ENCODE results near the gene PCDH12.
"Not testable (repeated sequence)": the region's sequence is repeated elsewhere in the genome, so short reads cannot be mapped to it uniquely, and the experiment has no call there.

Gene PCDH12

DNA sequence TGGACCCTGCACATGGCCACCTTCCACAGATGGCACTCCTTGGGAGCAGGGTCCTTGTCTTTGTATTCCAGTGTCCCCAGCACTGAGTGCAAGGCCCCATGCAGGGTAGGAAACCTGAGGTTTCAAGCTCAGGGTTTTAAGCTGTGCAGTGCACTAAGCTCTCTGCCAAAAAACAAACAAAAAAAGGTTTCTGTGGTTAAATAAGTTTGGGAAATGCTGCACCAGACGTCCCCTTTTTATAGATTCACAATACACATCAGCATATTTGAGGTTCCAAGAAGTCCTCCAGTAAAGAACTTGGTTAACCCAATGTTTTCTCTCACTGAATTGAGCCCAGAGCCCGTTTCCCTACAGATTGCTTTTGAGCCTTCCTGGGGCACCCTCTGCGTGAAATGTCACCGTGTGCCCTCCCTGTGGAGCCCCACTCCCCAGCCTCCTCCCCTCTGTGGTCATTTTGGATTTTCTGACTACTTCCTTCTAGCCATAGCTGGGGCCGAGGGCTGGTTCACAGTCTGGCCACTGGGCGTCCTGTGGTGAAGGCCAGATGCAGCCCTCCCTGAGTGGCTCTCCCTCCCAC is 17.2 kb downstream of the PCDH12 start:
- no peak for DNase-seq (ENCODE audit: low read depth in 2 of 2)

DNA sequence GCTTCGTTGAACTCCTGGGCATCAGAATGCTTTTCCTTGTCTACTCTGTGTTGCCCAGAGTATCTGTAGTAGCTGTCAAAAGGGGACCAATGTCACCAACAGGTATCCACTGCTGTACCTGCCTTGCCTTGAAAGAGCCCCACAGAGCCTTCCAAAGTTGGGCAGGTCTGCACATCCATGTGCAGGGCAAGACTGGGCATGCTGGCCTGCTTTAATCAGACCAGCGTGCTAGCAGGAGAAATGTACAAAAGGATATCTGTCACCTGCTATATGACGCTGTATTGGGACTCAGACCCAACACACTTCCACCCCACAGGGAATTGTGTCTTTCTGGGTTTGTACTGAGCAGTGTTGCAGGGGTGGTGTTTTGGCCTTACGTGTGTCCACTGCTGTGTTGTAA is 22.5 kb downstream of the PCDH12 start:
- DNase-seq (ENCODE audit: low read depth in 2 of 2) = no peak

DNA sequence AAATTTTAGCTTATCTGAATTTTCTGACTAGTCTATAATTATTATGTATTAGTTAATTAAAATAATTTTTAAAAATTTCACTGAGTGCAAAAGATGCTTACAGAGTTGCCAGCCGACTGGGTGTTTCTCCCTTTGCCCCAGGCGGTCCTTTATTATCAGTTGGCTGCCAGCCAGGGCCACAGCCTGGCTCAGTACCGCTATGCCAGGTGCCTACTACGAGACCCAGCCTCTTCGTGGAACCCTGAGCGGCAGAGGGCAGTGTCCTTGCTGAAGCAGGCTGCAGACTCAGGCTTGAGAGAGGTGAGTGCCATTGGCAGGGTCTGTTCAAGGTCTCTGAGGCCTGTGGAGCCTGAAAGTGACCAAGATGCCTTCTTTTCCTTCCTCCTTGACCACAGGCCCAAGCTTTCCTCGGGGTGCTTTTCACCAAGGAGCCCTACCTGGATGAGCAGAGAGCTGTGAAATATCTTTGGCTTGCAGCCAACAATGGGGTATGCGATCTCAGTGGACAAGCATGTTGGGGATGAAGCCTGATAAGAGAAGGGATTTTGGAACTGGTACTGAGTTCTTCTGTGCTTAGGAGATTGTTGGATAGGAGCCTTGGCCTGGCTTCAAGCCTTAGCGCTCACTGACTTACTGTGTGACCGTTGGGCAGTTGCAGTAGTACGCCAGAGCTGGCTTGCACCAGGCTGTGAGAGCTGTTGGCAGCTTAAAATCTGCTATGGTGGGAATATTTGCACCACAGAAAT is 23.7 kb downstream of the PCDH12 start:
- no peak for DNase-seq (ENCODE audit: low read depth in 2 of 2)

DNA sequence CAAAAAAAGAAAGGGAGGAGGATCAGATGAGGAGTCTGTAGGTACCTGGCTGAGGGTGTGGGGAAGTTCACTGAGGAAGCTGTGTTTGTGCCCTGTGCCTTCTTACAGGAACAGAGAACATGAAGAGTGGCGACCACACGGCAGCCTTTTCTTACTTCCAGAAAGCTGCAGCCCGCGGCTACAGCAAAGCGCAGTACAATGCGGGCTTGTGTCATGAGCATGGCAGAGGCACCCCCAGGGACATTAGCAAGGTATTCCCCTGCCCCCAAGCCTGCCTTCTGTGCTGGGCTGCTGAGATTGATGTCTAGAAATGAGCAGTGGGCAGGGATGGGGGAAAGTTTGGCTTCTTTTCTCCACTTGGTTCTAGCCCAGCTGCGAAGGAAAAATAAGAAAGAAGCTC is 24.9 kb downstream of the PCDH12 start:
- DNase-seq (ENCODE audit: low read depth in 2 of 2) = no peak

DNA sequence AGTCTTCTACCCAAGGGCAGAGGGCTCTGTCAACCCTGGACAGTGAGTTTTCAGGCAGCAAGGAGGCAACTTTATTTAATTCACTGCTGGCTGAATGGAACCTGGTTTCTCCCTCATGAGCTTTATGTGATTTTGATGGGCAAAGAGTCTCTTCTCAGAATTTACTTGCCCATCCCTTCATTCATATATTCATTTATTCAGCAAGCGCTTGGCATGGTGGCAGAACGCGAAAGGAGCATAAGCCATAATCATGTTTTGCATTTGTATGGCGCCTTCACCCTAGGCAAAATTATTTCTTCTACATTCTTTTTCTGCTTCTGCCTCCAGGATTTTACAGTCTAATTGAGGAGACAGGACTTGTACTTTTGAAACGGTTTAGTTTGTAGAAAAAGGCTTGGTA is 26.3 kb downstream of the PCDH12 start:
- no peak for DNase-seq (ENCODE audit: low read depth in 2 of 2)

DNA sequence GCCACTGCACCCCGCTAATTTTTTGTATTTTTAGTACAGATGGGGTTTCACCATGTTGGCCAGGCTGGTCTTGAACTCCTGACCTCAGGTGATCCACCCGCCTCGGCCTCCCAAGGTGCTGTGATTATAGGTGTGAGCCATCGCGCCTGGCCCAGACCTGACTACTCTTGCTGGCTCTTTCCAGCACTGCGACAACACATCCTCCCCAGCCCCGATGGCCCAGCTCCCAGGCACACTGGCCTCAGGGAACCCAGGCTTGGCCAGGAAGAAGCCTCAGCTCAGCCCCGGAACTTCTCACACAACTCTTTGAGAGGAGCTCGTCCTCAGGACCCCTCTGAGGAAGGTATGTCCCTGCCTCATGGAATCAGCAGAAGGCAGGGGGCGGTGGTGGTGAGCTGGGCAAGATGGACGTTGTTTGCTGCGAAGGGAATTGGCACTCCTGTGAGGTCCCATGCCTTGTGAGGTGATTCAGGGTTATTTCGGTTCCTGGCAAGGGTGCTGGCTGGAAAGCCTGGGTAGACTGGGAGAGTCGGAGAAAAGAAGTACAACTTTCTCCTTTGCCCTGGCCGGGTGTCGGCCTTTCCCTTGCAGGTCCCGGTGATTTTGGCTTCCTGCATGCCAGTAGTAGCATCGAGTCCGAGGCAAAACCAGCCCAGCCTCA is 28.5 kb downstream of the PCDH12 start:
- no peak for DNase-seq (ENCODE audit: low read depth in 2 of 2)

DNA sequence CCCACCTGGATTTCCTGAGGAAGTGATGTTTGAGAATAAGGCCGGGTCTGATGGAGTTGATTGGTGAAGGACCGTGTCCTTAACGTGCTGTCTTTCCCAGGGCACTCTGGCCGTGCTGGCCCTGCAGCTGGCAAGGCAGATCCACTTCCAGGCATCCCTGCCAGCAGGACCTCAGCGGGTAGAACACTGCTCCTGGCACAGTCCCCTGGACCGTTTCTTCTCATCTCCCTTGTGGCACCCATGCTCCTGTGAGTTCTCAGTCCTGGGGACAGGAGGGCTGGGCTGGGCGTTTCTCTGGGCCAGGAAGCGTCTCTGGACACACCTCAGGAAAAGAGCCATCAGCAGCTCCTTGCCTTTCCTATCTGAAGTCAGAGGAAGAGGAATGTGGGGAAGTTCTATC is 30.0 kb downstream of the PCDH12 start:
- DNase-seq (ENCODE audit: low read depth in 2 of 2) = no peak

DNA sequence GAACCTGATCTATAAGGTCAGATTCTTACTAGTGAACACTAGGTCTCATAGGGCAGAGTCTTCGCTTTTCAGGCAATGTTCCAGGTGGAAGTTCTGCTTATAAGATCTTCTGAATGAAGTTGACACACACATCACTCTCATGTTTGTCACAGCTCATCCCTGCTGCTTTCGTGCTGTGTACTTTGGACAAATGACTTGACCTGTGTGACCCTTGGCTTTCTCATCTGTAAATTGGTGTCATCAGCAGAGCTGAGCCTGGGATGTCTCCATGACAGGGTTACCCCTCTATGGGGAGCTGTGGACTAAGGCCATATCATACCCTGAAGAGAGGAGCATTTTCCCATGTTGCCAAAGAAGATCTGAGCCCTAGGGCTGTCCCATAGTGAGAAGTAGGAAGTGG is 31.6 kb downstream of the PCDH12 start:
- DNase-seq (ENCODE audit: low read depth in 2 of 2) = no peak

DNA sequence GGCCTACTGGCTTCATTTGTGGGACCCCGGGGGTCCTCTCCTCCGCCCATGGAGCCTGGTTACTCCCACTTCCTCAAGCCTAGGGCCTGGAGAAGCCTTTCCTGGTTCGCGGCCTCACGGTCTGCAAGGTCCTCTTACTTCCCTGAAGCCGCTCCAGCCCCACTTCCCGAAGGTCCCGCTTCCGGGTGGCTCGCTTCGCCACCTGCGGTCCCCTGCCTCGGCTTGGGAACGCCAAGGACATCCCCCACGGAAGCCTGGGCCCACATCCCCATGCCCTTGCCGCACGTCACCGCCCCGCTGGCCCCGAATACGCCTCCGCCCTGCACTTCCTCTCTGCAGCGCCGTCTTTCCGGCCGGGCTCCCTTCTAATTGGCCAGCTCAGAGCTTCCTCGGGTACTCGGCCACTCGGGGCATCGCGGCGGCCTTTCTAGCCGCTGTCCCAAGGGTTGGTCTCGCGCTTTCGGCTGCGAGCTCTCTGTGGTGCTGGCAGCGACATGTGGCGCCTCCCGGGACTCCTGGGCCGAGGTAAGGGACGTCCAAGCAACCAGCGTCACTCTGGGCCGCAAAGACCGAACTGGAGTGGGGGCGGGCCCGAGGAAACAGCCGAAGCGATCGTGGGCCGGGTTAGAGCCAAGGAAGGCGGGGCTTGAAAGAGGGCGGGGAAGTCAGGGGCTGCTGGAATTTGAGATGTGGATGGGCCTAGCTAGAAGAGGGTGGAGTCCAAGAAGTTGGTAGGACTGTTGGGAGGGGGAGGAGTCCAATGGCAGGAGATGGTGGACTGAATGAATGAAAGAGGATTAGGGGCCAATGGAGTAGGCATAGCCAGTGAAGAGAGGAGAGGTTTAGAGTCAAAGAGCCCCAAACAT is 34.3 kb downstream of the PCDH12 start, which contains the start of gene DELE1:
TSS of gene DELE1 (plus strand) at position 424 of the 866 bp plus-strand sequence. CDS start at position 495, 71 bp downstream.
- DNase-seq (ENCODE audit: low read depth in 2 of 2) = peak; percentile 67 to 96

DNA sequence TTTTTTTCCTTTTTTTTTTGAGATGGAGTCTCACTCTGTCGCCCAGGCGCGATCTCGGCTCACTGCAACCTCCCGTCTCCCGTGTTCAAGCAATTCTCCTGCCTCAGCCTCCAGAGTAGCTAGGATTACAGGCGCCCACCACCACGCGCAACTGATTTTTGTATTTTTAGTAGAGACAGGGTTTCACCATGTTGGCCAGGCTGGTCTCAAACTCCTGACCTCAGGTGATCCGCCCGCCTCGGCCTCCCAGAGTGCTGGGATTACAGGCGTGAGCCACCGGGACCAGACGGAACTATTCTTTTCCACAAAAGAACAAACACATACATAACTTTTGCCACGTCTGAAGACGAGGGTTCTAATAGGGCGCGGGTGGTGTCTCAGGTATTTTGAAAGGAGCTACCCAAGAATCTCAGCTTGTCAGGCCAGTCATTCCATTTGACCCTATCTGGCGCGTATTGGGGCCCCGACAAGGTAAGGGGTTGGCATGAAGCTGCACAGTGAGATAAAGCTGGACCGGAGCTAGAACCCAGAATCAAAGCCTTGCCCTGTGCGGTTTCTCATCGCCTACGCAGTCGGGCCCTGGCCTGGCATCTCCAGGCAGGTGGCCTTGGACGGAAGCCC is 35.1 kb downstream of the PCDH12 start:
- DNase-seq (ENCODE audit: low read depth in 2 of 2) = not testable (repeated sequence)

DNA sequence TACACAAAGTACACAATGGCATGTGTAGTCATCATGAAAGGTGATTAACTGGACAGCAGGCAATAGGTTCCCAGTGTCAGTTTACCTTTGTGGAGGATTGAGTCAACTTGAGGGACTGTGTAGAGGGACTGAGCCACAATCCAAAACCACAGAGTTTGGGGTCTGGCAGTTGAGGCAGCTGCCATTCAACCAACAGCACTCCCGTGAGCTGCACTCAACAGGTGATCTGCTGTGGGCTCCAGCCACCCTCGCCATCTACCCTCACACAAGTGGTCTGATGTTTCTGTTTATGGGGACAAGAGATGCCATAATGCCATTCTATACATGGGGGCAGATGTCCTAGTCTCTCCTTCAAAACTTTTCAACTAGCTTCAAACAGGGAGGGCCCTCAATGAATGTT is 37.2 kb downstream of the PCDH12 start:
- DNase-seq (ENCODE audit: low read depth in 2 of 2) = no peak

DNA sequence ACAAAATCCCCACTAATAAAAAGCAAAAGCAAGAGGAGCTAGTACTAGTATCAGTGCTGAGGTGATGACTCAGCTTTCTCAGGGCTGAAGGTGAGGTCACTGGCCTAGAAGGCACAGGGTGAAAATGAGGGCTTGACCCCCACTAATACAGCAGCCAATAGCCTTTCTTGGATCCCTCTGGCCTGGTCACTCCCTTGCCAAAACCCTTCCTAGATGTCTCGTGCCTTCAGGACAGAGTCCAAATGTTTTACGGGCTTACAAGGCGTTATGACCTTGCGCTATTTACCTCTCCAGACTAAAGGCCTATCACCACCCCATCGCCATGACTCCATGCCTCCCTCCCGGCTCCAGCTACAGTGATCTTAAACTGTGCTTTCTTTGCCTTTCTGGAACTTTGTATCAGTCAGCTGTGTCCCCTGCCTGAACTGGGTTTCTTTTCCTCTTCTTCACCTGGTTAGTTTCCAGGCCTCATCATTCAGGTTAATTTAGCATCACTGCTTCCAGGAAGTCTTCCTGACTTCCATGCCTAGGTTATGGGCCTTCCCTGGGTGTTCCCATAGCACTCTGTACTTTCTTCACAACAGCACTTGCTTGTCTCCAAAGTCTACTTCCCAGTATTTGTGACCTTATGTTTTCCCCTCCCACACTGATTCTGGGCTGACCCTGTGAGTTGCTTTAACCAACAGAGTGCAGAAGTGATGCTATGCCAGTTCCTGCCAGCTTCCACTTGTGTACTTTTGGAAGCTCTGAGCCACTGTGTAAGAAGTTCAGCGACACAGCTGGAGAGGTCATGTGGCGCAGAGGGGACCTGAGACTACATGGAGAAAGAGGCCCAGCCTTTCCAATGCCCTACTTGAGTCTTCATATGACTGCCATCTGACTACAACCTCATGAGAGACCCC is 38.5 kb downstream of the PCDH12 start:
- DNase-seq (ENCODE audit: low read depth in 2 of 2) = no peak

DNA sequence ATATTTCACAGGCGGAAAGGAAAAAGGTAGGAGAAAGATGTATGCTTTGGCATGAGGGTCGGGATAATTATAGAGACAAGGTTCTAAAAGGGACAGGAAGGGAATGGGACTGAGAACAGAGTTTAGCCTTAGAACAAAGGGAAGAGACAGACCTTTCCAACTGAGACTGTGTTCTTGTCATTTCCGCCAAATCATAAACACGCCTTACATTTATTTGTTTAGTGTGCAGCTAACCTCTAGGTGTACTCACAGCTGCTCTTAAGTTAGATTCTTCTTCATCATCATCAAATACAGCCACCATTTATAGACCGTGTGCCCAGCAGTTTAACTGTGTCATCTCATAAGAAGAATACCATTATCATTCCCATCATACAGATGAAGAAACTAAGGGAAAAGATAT is 40.2 kb downstream of the PCDH12 start:
- no peak for DNase-seq (ENCODE audit: low read depth in 2 of 2)

DNA sequence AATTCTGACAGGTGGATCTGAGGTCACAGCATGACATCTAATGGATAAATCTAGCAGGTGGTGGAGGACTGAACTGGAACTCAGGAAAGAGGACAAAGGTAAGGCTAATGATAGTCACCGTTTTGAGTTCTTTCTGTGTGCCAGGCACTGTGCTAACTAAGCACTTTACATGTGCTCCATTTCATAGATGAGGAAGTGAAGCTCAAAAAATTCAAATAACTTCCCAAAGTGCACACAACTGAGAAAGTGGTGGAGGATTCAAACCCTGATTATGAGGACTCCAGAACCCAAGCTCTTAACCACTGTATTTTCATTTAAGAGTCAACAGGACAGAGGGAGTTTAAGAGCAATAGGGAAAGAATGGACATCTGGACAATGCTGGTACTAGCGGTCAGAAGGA is 41.5 kb downstream of the PCDH12 start:
- DNase-seq (ENCODE audit: low read depth in 2 of 2) = no peak

DNA sequence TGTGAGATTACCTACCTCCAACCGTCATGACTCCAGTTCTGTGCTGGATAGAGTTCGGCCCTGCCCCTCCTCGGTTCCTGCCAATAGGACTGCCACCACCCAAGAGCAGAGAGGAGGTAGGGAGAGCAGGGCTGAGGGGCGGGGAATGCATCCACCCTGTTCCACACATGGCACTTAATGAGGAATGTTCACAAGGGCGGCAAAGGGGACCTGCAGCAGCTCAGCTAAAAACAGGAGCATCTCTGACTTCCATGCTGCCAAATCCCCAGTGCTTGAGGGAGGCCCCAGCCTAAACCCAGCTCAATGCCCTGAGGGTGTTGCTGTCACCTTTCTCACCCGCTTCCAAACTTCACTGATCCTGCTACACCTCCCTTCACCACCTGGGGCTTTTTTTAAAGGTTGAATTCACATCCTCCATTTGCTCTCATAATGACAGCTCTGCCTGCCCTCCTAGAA is 42.1 kb downstream of the PCDH12 start:
- DNase-seq (ENCODE audit: low read depth in 2 of 2) = no peak

DNA sequence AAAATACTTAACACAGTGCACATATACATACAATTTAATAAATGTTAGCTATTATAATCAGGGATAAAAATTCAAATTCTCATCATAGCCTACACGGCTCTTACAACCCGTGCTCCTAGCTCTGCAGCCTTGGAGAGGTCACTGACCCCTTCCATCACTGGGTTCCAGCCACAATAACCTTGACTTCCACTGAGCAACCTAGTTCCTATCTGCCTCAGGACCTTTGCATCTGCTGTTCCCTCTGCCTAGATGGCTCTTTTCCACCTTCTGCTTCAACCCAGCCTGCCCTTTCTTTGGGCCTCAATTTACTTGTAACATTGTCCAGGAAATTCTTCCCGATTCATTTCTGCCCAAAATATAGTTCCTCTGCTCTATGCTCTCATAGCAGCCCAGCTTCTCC is 43.2 kb downstream of the PCDH12 start:
- no peak for DNase-seq (ENCODE audit: low read depth in 2 of 2)

DNA sequence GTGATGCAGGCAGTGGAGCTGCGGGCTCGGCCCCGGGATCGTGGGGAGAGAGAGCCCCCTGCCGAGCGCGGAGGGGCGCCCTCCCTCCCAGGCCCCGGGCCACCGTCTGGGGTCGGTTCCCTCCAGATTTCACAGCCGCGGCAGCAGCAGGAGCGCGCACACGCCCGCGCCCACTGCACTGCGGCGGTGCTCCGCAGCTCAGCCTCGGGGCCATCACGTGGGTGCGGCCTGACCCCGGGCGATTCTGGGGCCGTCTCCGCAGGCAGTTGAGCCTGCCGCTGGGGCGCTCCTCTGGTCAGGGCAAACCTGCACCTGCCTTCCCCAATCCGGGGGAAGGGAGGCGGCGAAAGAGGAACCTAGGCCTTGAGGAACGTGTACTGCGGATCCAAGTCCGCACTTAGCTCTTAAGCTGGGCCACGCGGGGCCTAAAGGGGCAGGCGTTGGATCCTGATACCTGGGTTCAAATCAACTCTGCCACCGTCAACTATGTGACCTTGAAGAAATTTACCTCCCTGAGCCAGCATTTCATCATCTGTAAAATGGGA is 43.7 kb downstream of the PCDH12 start:
- no peak for DNase-seq (ENCODE audit: low read depth in 2 of 2)

DNA sequence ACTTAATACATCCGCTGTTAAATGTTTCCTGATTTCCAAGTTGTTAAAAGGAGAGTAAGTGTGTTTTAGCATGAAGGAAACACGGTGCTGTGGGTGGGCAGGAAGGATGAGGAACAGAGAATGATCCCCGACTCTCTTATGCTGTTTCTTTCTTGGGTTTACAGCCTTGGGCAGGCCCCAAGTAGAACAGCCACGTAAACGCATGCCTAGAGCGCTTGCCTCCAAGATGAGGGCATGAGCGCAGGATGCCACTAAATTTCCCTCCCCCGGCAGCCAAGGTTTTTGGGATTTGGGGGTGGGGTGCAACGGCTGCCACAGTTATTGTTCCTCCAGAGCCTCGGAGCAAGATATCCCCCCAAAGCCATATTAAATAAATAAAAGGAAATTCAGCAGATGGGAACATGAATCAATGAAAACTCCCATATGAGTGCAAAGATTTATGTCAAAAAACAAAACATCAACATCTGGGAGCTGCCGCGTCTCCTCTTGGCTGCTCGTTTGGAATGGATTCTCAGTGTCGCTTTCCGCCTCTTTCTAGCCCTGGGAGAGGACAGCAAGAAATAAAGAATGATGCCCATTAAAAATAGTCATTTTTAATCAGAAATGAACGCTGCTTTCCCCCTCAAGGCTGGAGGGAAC is 44.3 kb downstream of the PCDH12 start:
- DNase-seq (ENCODE audit: low read depth in 2 of 2) = no peak

DNA sequence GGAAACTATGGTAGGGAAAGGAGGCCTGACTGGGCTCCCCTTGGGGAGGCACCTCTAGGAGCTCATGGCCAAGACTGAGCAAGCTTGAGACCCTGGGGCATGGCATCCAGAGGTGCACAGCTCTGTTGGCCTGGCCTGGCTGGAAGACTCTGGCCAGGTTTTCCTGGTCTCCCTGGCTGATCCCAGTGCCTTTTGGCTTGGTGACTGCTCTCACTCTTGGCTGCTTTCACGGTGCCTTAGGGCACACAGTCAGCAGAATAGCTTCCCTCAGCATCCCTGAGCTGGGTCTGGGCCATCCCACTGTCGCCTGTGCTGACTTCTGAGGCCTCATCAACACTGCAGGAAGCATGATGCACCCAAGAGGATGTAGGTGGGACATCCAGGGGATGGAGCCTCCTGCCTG is 47.7 kb downstream of the PCDH12 start:
- DNase-seq (ENCODE audit: low read depth in 2 of 2) = no peak

DNA sequence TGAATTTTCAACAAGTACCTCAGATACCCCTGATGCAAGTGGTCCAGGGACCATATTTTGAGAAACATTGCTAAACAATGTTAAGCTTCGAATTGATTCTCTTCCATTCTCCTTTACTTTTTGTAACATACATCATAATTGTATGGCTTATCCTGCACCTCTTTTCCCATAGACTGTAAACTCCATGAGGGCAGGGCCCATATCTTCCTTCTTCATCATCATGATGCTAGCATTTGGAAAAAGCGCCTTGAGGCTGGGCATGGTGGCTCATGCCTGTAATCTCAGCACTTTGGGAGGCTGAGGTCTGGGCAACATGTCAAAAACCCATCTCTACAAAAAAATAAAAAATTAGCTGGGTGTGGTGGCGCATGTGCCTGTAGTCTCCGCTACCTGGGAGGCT is 48.8 kb downstream of the PCDH12 start:
- no peak for DNase-seq (ENCODE audit: low read depth in 2 of 2)

Measured in stimulated activated CD4-positive, alpha-beta T cell treated with anti-CD3 and anti-CD28 coated beads, Interleukin-1b, Interleukin-23, amount 100 ng/mL, for 1 hour (primary cell).